ENCODE results near the gene FRY.

FRY gene

GRCh38 chr13:32262165-32262564 is 230.6 kb downstream of the FRY start:
- no peak for TF ChIP-seq CTCF (IDR thresholded peaks at IDR 0.05)
- Mint-ChIP-seq H3K9me3 (no peaks in the 10 kb centered on the region), H3K4me1 (peaks cover 14% of the 10 kb centered on the region), H3K36me3 (ENCODE audit: low read depth) (no peaks in the 10 kb centered on the region), H3K4me3 (no peak overlapping the region), H3K27ac (no peak overlapping the region), H3K27me3 (ENCODE audit: low read depth, poor library complexity) (peaks cover 4% of the 10 kb centered on the region)
- no peak for DNase-seq

GRCh38 chr13:32262619-32263018 is 231.0 kb downstream of the FRY start:
- peaks cover 4% of the 10 kb centered on the region for H3K27me3 Mint-ChIP-seq (ENCODE audit: low read depth, poor library complexity)
- H3K4me1 Mint-ChIP-seq: peaks cover 19% of the 10 kb centered on the region
- no peaks in the 10 kb centered on the region for H3K9me3 Mint-ChIP-seq
- DNase-seq: no peak
- H3K36me3 Mint-ChIP-seq (ENCODE audit: low read depth): no peaks in the 10 kb centered on the region
- TF ChIP-seq CTCF (IDR thresholded peaks at IDR 0.05): no peak
- no peak overlapping the region for H3K27ac Mint-ChIP-seq
- H3K4me3 Mint-ChIP-seq: no peak overlapping the region

- Mint-ChIP-seq H3K4me3 (no peak overlapping the region), H3K4me1 (peaks cover 24% of the 10 kb centered on the region), H3K36me3 (ENCODE audit: low read depth) (no peaks in the 10 kb centered on the region), H3K9me3 (no peaks in the 10 kb centered on the region), H3K27ac (no peak overlapping the region), H3K27me3 (ENCODE audit: low read depth, poor library complexity) (no peaks in the 10 kb centered on the region)
- no peak for DNase-seq
- TF ChIP-seq CTCF (IDR thresholded peaks at IDR 0.05): no peak
Measured at GRCh38 chr13:32264407-32264806, 232.8 kb downstream of the FRY start.

- H3K27ac Mint-ChIP-seq: no peak overlapping the region
- no peaks in the 10 kb centered on the region for H3K27me3 Mint-ChIP-seq (ENCODE audit: low read depth, poor library complexity)
- TF ChIP-seq CTCF (IDR thresholded peaks at IDR 0.05): no peak
- H3K4me1 Mint-ChIP-seq: peaks cover 24% of the 10 kb centered on the region
- no peak overlapping the region for H3K4me3 Mint-ChIP-seq
- H3K9me3 Mint-ChIP-seq: no peaks in the 10 kb centered on the region
- no peaks in the 10 kb centered on the region for H3K36me3 Mint-ChIP-seq (ENCODE audit: low read depth)
- no peak for DNase-seq
Measured at GRCh38 chr13:32265726-32266125, 234.2 kb downstream of the FRY start.

DNA sequence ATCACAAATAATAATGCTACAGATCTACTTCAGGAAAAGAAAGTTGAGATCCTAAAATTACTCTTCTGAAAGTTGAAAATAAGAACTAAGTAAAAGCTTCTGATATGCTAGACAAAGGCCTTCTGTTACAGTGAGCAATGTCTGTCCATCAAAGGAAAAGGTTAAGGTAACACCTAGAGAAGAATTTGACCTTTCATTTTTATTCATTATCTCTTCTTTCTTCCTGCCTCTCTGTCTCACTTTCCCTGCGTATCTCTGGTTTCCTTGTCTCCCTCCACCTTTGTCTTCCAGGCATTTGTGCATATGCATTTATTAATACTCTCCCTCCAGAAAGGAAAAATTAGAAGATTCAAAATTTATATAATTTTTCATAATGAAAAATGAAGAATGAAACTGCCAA is 234.6 kb downstream of the FRY start:
- no peaks in the 10 kb centered on the region for H3K9me3 Mint-ChIP-seq

More for the DNA sequence above, 234.6 kb downstream of the FRY start:
- H3K4me3 Mint-ChIP-seq: no peak overlapping the region
- H3K27me3 Mint-ChIP-seq (ENCODE audit: low read depth, poor library complexity): no peaks in the 10 kb centered on the region
- no peak overlapping the region for H3K27ac Mint-ChIP-seq
- H3K4me1 Mint-ChIP-seq: peaks cover 20% of the 10 kb centered on the region
- H3K36me3 Mint-ChIP-seq (ENCODE audit: low read depth): no peaks in the 10 kb centered on the region
- TF ChIP-seq CTCF (IDR thresholded peaks at IDR 0.05): no peak
- no peak for DNase-seq

Data from nephron progenitor cell (in vitro differentiated cells).